IPS DF 19.7 (cell line): ENCODE data around the gene RNF17.
"Not testable (repeated sequence)": the region's sequence is repeated elsewhere in the genome, so short reads cannot be mapped to it uniquely, and the experiment has no call there.

Experiments
- DNase-seq: peaks from one replicate; pipeline ENCODE4 v3.0.0-alpha.2; 2013; ENCODE audit warnings: low read depth, low spot score

The RNF17 gene

DNA sequence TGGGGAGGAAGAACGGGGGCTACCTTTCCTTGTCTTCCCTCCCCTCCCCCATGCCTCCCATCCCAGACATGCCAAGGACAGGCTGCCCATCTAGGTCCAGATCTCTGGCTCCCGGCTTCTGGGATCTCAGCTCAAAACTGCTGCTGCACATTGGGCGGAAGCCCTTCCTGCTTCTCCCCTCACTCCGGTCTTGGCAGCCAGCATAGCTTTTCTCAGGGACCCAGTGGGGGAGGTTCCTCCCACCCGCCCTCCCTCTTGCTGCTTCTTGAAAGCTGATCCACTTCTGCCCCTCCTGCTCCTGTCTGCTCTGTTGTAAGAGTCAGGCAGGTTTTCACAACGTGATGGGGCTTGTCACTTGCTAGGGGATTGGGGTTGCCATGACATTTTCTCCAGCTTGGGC, 21.7 kb upstream of the RNF17 start:
- no peak for DNase-seq

DNA sequence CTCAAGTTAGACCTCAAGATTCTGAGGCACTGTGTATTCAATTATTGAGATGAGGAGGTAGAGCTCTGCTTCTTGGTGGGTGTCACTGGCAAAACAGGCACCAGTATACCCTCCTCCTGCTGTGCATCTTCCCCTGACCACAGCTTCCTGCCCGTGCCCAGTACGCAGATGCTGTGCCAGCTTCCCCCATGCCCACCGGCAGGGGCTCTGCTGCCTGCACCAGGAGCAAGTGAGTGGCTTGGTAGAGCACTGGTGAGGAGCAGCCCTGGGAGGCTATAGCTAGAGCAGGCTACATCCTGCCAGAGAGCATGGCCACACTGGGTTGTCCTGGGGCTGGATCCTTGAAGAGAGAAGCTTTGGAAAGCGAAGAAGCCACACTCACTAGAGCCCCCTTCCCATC, 21.0 kb upstream of the RNF17 start:
- DNase-seq, result no peak

DNA sequence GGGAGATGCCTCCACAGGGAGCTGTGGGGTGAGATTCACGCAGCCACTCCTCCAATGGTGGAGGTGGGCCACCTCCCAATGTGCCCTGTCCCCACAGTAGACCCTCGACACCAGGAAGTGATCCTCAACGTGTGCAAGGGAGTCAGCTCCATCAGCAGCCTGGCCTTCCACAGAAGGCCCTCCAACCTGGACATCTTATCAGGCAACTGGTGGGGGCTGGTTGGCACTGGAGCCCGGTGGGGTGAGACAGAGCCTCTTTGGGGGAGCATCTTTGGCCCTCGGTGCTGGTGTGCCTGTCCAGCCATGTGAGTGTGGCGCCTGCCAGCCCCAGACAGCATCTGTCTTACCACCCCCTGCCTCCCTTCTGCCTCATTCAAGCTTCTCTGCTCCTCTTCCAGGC, 19.7 kb upstream of the RNF17 start:
- no peak for DNase-seq

DNA sequence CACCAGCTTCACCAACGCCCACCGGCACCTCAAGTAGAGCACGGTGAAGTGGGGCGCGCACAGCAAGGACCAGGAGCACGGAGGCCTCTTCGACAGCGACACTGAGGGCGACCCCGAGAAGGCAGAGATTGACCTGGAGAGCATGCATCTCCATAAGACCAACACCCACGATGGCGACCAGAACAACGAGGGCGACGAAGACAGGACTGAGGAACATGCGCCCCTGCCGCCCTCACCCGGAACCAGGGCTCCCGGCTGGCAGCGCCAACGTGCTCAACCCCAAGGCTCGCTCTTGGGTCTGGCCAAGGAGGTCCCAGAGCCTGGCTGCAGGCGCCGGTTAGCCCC, 18.5 kb upstream of the RNF17 start:
- DNase-seq, result no peak

DNA sequence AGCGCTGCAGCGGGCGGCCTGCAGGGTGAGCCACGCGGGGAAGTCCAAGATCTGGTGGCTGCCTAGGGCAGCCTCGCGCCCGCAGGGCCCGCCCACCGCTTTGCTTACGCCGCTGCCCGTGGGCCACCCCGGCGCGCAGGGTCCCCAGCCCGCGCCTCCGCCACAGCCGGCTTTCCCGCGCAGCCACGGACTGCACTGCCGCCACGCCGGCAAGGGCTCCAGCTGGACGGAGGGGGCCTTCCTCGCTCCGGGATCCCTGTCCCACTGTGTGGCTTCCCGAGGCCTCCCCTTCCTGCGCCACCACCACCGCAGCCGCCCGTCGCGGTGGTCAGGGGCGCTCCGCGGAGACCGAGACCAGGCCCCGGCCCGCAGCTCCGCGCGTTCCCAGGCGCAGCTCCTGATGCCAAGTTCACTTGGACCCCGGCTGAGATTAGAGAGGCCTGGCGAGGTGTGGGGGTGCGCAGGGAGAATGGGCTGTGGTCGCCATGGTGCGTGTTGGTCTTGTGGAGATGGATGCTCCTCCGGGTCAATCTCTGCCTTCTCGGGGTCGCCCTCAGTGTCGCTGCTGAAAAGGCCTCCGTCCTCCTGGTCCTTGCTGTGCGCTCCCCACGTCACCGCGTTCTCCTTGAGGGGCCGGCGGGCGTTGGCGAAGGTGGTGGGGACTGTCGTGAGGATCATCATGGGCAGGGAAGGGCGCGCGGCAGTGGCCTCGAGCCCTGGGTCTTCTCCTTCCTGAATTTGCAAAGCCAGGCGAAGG, 17.9 kb upstream of the RNF17 start:
- no peak for DNase-seq

DNA sequence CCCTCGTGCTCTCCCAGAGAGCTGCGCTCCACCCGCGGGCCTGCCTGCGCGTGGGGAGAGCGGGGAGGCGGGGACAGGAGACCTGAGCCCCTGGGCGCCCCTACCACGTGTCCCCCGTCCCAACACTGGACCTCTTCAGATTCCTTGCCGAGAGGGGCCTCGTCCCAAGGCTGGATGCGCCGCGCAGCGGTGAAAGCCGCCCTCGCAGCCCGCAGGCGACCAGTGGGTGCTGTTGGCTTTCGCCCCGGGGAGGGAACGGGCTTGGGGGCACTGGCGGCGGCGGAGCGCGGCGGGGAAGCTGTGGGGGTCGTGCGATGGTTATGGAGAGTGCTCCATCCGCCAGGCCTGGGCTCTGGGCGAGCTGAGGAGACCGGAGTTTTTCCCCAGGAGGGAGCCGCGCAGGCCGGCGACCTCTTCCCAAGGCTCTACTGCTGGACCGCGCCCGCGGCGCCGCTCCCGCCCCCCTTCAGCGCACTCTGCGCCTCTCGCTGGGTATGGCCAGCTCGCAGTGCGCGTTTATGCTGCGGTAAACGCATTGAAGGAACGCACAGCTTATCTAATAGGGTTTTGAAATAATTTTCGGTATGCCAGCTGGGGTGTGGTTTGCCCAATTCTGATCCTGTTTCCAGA, 17.2 kb upstream of the RNF17 start:
- no peak for DNase-seq

DNA sequence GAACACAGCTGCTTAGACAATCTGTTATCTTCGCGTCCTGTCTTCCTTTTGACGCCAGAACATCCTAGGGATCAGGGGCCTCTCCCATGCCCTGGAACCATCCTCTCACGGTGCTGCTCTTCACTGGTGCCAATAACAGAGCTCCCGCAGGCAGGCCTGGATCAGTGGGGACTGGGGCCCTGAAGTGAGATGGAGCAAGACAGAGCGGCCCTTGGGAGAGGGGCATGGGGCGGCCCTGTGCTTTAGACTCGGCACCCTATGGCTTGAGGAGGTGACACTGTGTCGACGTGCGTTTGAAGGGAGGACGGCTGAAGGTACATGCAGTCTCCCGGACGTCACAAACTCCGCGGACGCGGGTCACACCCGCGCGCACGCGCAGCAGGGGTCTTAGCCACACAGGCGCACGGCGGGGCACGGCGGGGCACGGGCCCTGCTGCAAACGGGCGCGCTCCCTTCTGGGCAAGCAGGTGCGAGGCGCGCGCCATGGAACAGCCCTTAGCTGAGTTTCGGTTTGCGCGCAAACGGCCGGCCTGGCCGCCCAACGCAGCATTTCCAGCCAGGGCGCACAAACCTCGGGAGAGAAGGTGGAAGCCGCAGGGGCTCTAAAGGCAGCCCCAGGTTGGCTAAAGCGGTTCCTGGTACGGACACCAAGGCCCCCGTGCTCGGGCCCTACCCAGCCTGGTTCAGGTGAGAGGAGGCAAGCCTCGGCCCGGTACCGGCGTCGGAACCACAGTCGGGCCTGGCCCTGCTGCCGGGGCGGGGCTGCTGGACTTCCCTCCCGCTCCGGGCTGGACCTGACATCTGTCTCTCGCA, 16.5 kb upstream of the RNF17 start:
- DNase-seq, result no peak

DNA sequence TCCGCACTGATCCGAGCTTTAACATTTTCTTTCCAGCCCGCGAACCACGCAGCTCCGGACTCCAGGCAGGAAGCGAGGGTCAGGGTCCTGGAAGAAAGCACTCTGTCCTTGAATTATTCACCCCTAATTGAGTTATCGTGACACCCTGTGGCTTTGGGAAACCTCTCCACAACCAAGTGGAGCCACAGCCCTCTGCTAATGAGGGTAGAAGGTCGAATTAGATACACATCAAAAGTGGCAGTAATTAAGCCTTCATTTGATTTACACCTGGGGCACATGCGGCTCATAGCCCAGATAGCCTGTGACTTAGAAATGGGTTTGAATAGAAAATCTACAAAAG, 15.9 kb upstream of the RNF17 start:
- DNase-seq, result no peak

DNA sequence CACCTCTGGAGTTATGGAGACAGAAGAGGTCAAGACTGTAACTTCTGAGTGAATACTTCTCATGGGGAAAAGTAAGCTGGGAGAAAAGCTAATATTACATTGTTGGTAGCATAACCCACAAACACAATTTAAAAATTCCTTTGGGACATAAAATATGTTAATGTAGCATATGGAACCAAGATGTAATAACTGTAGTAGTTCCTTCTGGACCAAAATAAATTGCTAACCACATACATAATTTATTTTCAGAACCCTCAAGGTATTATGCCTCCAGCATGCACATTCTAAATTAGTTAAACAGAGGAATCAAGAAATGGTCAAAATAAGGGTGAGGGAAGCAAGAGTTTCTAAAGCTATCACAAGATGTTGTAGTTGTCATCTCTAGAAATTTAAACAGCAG, 4.8 kb upstream of the RNF17 start:
- DNase-seq, result no peak

DNA sequence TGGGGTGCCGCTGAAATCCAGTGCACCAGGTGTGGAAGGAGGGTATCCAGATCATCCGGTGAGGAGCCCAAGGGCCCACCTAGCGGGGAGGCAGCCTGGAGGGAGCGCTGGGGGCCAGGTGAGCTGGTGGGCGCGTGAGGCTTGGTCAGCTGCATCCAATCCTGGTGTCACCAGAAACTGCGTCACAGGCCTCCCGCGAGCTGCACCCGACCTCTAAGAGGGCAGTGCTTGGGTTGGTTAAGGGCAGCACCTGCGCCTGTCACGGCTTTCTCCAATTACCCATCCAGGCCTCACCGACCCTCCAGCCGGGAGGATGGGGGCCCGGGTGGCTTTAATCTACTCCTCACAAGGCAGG, 284 bp downstream of the RNF17 start:
- DNase-seq, result no peak

DNA sequence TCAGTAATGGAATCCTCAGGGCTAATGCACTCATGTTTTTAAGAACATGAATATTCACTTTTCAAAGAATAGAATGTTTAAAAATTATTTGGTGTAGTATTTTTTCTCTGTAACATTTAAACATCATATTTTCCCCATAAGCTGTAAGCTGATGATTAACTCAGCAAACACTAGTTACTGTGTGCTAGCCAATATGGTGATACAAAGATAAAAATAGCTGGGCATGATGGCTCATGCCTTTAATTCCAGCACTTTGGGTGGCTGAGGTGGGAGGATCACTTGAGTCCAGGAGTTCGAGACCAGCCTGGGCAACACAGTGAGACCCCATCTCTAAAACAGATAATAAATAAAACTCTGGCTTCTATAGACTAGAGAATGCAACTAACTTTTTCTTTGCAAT, 13.2 kb downstream of the RNF17 start:
- DNase-seq, result no peak

DNA sequence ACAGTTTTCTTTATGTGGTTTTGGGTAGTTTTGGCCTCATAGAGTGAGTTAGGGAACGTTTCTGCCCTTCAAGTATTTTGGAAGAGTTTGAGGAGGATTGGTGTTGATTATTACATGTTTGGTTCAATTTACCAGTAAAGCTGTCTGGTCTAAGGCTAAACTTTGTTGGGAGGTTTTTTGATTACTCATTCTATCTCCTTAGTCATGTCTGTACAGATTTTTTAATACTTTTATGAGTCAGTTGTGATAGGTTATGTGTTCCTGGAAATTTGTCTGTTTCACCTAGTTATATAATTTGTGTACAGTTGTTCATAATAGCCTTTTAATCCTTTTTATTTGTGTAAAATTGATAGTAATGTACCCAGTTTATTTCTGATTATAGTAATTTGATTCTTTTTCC, 20.4 kb downstream of the RNF17 start:
- DNase-seq, result no peak

DNA sequence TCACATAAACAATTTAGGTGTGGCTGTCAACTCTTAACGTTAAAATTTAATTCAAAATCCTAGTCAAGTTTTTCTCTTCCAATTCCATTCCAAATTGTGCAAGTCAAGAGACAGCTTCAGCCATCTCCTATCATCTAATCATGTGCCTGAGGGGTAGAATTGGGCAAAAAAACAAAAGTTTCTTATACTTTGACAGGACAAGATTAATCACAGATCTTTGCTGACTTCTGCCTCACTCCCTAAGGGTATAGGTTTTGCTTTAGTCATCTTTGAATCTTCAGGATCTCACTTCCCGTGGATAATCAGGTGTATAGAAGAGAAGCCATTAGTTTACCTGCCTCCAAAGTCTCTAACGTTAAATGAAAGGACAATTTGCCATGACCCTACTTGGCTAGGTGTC, 24.6 kb downstream of the RNF17 start:
- DNase-seq, result no peak

DNA sequence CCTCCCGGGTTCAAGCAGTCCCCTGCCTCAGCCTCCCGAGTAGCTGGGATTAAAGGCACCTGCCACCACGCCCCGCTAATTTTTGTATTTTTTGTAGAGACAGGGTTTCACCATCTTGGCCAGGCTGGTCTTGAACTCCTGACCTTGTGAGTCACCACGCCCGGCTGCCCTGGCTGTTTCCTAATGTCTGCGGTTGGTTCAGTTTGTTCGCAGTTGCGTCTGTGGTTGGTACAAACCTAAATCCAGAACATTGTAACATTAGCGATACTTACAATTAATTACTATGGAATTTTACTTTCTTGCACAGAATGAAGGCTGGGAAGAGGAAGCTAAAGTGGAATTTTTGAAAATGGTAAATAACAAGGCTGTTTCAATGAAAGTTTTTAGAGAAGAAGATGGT, 38.1 kb downstream of the RNF17 start:
- DNase-seq, result no peak

DNA sequence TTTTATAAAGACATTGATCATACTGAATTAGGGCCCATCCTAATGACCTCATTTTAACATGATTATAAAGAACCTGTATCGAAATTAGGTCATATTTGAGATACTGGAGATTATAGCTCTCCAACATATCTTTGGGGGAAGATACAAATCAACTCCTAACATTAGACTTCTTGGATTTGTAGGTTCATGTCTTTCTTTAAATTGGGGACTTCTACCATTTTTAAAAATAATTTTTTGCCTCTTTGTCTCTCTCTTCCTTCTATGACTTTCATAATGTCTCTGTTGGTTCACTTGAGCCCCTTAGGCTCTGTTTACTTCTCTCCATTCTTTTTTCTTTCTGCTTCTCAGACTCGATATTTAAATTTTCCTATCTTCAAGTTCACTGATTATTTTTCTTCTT, 57.2 kb downstream of the RNF17 start:
- no peak for DNase-seq

DNA sequence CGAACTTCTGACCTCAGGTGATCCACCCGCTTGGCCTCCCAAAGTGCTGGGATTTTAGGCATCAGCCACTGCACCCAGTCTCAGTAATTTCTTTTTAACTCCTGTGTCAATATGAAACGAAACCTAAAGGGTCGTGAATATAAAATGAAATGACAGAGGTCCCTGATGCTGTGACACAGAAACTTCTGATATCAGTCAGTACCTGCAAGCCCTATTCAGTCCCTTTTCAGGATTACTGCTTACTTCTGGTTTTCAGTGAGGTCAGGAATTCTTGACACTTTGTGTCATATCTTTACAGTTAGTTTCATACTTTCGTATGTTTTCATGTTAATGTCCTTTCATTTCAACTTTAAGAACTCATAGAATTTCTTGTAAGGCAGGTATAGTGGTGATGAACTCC, 58.7 kb downstream of the RNF17 start:
- no peak for DNase-seq

DNA sequence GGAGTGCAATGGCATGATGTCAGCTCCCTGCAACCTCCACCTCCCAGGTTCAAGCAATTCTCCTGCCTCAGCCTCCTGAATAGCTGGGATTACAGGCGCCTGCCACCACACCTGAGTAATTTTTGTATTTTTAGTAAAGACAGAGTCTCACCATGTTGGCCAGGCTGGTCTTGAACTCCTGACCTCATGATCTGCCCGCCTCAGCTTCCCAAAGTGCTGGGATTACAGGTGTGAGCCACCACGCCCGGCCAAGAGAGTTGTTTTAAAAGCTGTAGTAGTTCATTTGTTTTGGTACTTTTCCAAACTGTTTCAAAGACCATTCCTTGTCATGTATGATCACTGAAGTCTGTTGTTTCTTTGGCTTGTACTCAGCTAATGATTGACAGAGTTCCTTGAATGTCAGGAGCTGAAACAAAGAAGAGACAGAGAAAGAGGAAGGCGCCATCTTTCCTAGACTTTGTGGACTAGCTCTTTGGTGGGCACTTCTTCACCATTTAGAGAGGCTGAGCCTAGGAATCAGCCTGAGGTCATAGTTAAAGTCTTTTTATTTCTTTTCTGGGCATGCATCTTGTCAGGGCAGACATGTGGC, 59.2 kb downstream of the RNF17 start:
- DNase-seq, result not testable (repeated sequence)

DNA sequence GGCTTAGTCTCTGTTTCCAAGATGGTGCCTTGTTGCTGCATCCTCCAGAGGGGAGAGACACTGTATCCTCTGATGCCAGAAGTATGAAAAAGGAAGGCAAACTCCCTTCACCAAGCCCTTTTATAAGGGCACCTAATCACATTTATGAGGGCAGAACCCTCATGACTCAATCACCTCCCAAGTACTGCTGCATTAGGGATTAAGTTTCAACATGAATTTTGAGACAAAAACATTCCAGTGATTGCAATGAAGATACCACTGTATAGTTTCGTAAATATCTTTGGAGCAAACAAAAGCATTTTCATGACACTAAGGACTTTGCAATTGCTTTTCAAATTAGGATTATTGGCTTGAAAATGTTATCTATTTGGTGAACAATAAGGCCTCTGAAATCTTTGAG, 63.8 kb downstream of the RNF17 start:
- no peak for DNase-seq

DNA sequence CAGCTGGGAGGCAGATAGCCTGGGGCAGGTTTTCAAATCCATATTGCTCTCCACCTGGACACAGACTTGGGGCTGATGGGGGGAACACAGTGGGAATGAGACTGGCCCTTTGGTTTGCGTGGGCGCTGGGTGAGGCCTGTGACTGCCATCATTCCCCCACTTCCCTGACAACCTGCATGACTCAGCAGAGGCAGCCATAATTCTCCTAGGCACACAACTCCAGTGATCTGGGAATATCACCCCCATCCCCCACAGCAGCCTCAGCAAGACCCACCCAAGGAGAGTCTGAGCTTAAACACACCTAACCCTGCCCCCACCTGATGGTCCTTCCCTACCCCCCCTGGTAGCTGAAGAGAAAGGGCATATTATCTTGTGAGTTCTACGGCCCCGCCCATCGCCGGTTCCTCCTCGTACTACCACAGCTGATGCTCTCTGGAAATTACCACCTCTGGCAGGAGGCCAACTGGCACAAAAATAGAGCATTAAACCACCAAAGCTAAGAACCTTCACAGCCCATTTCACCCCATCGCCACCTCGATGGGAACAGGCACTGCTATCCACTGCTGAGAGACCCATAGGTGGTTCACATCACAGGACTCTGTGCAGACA, 71.0 kb downstream of the RNF17 start:
- DNase-seq, result no peak

DNA sequence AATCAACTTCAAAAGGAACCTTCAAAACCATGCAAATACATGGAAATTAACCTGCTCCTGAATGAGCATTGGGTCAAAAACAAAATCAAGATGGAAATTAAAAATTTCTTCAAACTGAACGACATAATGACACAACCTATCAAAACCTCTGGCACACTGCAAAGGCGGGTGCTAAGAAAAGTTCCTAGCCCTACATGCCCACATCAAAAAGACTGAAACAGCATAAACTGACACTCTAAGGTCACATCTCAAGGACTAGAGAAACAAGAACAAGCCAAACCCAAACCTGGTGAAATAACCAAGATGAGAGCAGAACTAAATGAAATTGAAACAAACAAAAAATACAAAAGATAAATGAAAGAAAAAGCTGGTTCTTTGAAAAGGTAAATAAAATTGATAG, 73.6 kb downstream of the RNF17 start:
- DNase-seq, result not testable (repeated sequence)

DNA sequence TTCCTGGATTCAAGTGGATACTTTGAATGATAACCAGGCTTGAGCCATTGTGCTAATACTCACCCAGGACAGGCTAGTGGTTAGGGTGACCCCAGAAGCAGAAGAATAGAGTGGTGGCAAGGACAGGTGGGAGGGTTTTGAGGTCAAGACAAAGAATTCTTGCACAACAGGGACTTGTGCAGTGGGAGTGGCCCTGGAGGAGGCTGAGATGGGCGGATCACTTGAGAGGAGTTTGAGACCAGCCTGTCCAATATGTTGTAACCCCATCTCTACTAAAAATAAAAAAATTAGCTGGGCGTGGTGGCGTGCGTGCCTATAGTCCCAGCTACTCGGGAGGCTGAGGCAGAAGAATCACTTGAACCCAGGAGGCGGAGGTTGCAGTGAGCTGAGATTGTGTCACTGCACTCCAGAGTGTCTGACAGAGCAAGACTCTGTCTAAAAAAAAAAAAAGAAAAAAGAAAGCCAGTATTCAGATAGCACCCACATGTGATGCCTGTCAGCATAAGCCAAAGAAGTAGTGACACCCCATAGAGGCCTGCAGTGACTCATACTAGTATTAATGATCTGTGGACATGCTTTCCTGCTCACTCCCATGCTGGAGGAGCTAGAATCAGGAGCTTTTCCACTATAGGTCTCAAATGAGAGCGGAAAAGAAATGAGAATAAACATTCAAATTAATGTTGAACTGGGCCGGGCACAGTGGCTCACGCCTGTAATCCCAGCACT, 78.7 kb downstream of the RNF17 start:
- no peak for DNase-seq

DNA sequence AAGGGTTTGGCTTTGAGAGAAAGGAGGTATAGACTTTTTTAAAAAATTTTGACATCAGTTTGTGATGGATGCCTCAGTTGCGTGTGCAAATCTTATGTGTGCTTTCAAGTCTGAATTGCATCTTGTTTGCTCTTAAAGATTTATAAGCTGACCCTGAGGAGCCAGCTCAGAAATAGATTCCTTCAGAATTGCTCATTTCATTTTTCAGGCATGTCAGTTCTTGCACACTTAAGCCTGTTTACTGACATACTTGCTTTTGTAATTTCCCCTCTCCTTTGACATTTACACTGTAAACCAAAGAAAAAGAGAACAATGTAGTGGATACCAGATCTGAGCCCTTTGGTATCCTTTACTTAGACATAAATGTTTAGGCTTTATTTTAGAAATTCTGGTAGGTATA, 87.6 kb downstream of the RNF17 start:
- no peak for DNase-seq
